Measurements from ENCODE around the gene COL19A1. TPM values are rescaled to one million over a fixed set of nuclear protein-coding genes. Genes with fewer than 3 reads are reported as not detected.

COL19A1 gene
- polyA plus RNA-seq, 1 of the 3 experiments (the other 2 are of a cell fraction), result 0.15 TPM

DNA sequence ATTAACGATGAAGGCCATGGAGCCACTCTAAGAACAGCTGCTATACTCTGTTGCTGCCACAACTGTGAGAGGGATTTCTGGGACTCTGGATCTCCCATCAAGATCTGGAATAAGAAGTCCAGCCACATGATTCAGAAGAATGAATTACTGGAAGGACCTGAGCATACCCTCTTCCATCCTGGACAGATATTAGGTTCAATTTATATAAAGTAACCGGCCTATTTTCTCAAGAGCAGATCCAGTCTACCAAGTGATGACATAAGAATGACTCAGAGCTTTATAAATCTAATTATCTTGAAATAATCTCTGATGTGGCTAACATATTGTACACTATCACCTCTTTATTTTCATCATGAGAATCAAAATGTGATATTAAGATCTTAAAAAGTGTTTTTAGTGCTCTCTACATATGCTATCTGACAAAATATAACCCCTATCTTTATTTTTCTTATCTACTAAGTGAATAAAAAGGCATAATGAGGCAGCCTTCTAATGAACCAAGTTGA lies 391.5 kb downstream of the COL19A1 start:
- no peaks in the 10 kb centered on the region for H3K4me1 ChIP-seq (ENCODE audit: control insufficient read depth in 1 of 2, insufficient read depth in 2 of 2, low read depth in 1 of 2, low read length in 1 of 2)
- ChIA-PET POLR2A (no interaction called here), CTCF (no interaction called here)
- H3K9me3 ChIP-seq, result no peaks in the 10 kb centered on the region
- no peak overlapping the region for H2AFZ ChIP-seq (ENCODE audit: low read depth)
- 28% methylated on average over 2 of the region's 2 CpGs for WGBS (ENCODE audit: low lambda C conversion rate)
- no peaks in the 10 kb centered on the region for H4K20me1 ChIP-seq (ENCODE audit: insufficient read depth)
- H3K27me3 ChIP-seq (ENCODE audit: insufficient read depth), result no peaks in the 10 kb centered on the region
- no peaks in the 10 kb centered on the region for H3F3A ChIP-seq (replicated peaks; ENCODE audit: insufficient read depth)
- H3K9ac ChIP-seq, result no peak overlapping the region
- no peak overlapping the region for H3K27ac ChIP-seq (ENCODE audit: low read depth in 2 of 2, low read length in 1 of 2)
- no peak overlapping the region for H3K4me2 ChIP-seq
- DNase-seq, result no peak
- no peaks in the 10 kb centered on the region for H3K9me2 ChIP-seq
- no peaks in the 10 kb centered on the region for H3K79me2 ChIP-seq (ENCODE audit: insufficient read depth)
- TF ChIP-seq GABPA (IDR thresholded peaks at IDR 0.05; ENCODE audit: low read depth) (no peak), ELF1 (IDR thresholded peaks at IDR 0.05) (no peak), USF2 (IDR thresholded peaks at IDR 0.05; ENCODE audit: borderline replicate concordance, low read depth, low read length) (no peak), CTCF (IDR thresholded peaks at IDR 0.05) (no peak)
- TF ChIP-seq, protein P1, sequence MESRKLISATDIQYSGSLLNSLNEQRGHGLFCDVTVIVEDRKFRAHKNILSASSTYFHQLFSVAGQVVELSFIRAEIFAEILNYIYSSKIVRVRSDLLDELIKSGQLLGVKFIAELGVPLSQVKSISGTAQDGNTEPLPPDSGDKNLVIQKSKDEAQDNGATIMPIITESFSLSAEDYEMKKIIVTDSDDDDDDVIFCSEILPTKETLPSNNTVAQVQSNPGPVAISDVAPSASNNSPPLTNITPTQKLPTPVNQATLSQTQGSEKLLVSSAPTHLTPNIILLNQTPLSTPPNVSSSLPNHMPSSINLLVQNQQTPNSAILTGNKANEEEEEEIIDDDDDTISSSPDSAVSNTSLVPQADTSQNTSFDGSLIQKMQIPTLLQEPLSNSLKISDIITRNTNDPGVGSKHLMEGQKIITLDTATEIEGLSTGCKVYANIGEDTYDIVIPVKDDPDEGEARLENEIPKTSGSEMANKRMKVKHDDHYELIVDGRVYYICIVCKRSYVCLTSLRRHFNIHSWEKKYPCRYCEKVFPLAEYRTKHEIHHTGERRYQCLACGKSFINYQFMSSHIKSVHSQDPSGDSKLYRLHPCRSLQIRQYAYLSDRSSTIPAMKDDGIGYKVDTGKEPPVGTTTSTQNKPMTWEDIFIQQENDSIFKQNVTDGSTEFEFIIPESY (IDR thresholded peaks at IDR 0.05; ENCODE audit: borderline replicate concordance, low read depth), result no peak
- H3K4me3 ChIP-seq (ENCODE audit: low read depth in 2 of 2, low read length in 1 of 2), result no peak overlapping the region
- H3K36me3 ChIP-seq (replicated peaks in 1 of 2; ENCODE audit: control insufficient read depth in 1 of 2, insufficient read depth in 2 of 2, low read length in 1 of 2), result no peaks in the 10 kb centered on the region

DNA sequence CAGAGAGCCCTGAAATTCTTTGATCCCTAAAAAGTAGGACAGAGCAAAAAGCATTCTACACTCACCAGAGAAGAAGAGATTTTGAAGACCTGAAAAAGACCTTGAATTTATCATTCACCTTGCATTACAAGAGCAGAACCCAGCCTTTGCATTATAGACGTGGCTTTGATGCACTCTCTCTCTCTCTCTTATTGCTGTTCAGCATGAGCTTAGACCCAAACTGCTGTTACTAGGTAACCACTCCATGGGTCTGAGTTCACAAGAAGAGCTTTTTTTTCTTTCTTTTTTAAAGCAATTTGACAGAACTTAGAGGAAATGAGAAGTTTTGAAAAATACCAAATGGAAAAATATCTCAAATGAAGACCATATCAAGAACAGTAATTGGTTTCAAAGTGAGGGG lies 392.1 kb downstream of the COL19A1 start:
- Histone ChIP-seq H3K9ac (no peak overlapping the region), H3K27me3 (ENCODE audit: insufficient read depth) (no peaks in the 10 kb centered on the region), H3K9me3 (no peaks in the 10 kb centered on the region), H3K79me2 (ENCODE audit: insufficient read depth) (no peaks in the 10 kb centered on the region), H3K4me3 (ENCODE audit: low read depth in 2 of 2, low read length in 1 of 2) (no peak overlapping the region), H3K27ac (ENCODE audit: low read depth in 2 of 2, low read length in 1 of 2) (no peak overlapping the region), H2AFZ (ENCODE audit: low read depth) (no peak overlapping the region), H3K4me1 (ENCODE audit: control insufficient read depth in 1 of 2, insufficient read depth in 2 of 2, low read depth in 1 of 2, low read length in 1 of 2) (no peaks in the 10 kb centered on the region), H3K9me2 (no peaks in the 10 kb centered on the region), H3K36me3 (replicated peaks in 1 of 2; ENCODE audit: control insufficient read depth in 1 of 2, insufficient read depth in 2 of 2, low read length in 1 of 2) (no peaks in the 10 kb centered on the region), H3K4me2 (no peak overlapping the region), H3F3A (replicated peaks; ENCODE audit: insufficient read depth) (no peaks in the 10 kb centered on the region), H4K20me1 (ENCODE audit: insufficient read depth) (no peaks in the 10 kb centered on the region)
- DNase-seq, result no peak
- TF ChIP-seq TEAD4 (IDR thresholded peaks at IDR 0.05; ENCODE audit: borderline replicate concordance, insufficient read depth) (no peak), RFX5 (IDR thresholded peaks at IDR 0.05; ENCODE audit: low read length) (no peak), NFIC (IDR thresholded peaks at IDR 0.05; ENCODE audit: borderline replicate concordance) (no peak), YY1 (IDR thresholded peaks at IDR 0.05; ENCODE audit: low read depth) (no peak), SIN3A (IDR thresholded peaks at IDR 0.05; ENCODE audit: borderline replicate concordance, low read depth, low read length) (no peak), NRF1 (IDR thresholded peaks at IDR 0.05; ENCODE audit: low read depth, low read length) (no peak), CHD2 (IDR thresholded peaks at IDR 0.05; ENCODE audit: low read length, partially characterized antibody) (no peak), EZH2phosphoT487 (IDR thresholded peaks at IDR 0.05; ENCODE audit: borderline replicate concordance, low read depth) (no peak), JUND (IDR thresholded peaks at IDR 0.05) (no peak), MAX (IDR thresholded peaks at IDR 0.05; ENCODE audit: low read depth) (no peak), SMC3 (IDR thresholded peaks at IDR 0.05; ENCODE audit: low read depth, low read length) (no peak), POLR2AphosphoS5 (IDR thresholded peaks at IDR 0.05; ENCODE audit: low read depth, low read length) (no peak), FOXM1 (IDR thresholded peaks at IDR 0.05; ENCODE audit: low read depth) (no peak), ELF1 (IDR thresholded peaks at IDR 0.05) (no peak)
- TF ChIP-seq, protein P2, sequence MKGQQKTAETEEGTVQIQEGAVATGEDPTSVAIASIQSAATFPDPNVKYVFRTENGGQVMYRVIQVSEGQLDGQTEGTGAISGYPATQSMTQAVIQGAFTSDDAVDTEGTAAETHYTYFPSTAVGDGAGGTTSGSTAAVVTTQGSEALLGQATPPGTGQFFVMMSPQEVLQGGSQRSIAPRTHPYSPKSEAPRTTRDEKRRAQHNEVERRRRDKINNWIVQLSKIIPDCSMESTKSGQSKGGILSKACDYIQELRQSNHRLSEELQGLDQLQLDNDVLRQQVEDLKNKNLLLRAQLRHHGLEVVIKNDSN (IDR thresholded peaks at IDR 0.05; ENCODE audit: borderline replicate concordance, low read depth), result no peak
- POLR2A ChIA-PET, result no interaction called here
- WGBS (ENCODE audit: low lambda C conversion rate), result 21% methylated on average over 1 of the region's 1 CpG
- CTCF ChIA-PET, result interaction anchor here (0.6 kb wide), 1 partner anchor 13 kb away, joined by 3 read pairs; no protein-coding TSS in a partner anchor

Data from SK-N-SH (cell line).